Chondrocyte (in vitro differentiated cells): ENCODE data around the gene G3BP1. TPM values are rescaled to one million over a fixed set of nuclear protein-coding genes. Genes with fewer than 3 reads are reported as not detected.

Experiments
- DNase-seq: peaks from one replicate; pipeline ENCODE4 v3.0.0; 2021; ENCODE audit warnings: mixed read lengths, low spot score
- H3K27ac Mint-ChIP-seq: one replicate; pipeline ENCODE4 v1.8.0; 2021; ENCODE audit warnings: mild to moderate bottlenecking, moderate library complexity, mixed read lengths; ENCODE audit not compliant: unreplicated experiment
- H3K27me3 Mint-ChIP-seq: 2 replicates; pipeline ENCODE4 v1.8.0; 2021; ENCODE audit warnings: low read depth, mixed read lengths
- H3K36me3 Mint-ChIP-seq: 2 replicates; pipeline ENCODE4 v1.8.0; 2021; ENCODE audit warnings: low read depth, mixed read lengths
- H3K4me1 Mint-ChIP-seq: 2 replicates; pipeline ENCODE4 v1.8.0; 2021; ENCODE audit warnings: low read depth, mild to moderate bottlenecking, mixed read lengths
- H3K4me3 Mint-ChIP-seq: one replicate; pipeline ENCODE4 v1.8.0; 2021; ENCODE audit warnings: mild to moderate bottlenecking, moderate library complexity, mixed read lengths; ENCODE audit not compliant: unreplicated experiment
- H3K9me3 Mint-ChIP-seq: 2 replicates; pipeline ENCODE4 v1.8.0; 2021; ENCODE audit warnings: low read depth, mixed read lengths
- CTCF ChIP-seq: fragments of 200-600 bp; sonication (generic); IDR thresholded peaks from 2 replicates; pipeline ENCODE4 v1.5.0; 2021; ENCODE audit warnings: antibody characterized with exemption, mild to moderate bottlenecking, moderate library complexity
- total RNA-seq: library from RNA; stranded (reverse); gene quantifications from 3 replicates; pipeline ENCODE4 v1.2.1, GENCODE V29; 2021

The G3BP1 gene
- total RNA-seq, 1 donor from 2014 or later, result 181 TPM

GRCh38 chr5:151733358-151734063, 38.2 kb upstream of the G3BP1 start:
- Mint-ChIP-seq H3K36me3 (peaks cover 7% of the 10 kb centered on the region), H3K4me3 (no peak overlapping the region), H3K27ac (no peak overlapping the region), H3K27me3 (no peaks in the 10 kb centered on the region), H3K9me3 (peaks cover 10% of the 10 kb centered on the region), H3K4me1 (peaks cover 17% of the 10 kb centered on the region)
- no peak for DNase-seq
- no peak for TF ChIP-seq CTCF

- TF ChIP-seq CTCF, result no peak
- DNase-seq, result no peak
- no peaks in the 10 kb centered on the region for H3K27me3 Mint-ChIP-seq
- H3K36me3 Mint-ChIP-seq, result peaks cover 7% of the 10 kb centered on the region
- no peak overlapping the region for H3K27ac Mint-ChIP-seq
- peaks cover 10% of the 10 kb centered on the region for H3K9me3 Mint-ChIP-seq
- peaks cover 22% of the 10 kb centered on the region for H3K4me1 Mint-ChIP-seq
- H3K4me3 Mint-ChIP-seq, result no peak overlapping the region
These were observed 37.7 kb upstream of the G3BP1 start for GRCh38 chr5:151734064-151734408.

- no peak for DNase-seq
- no peak overlapping the region for H3K27ac Mint-ChIP-seq
- no peak overlapping the region for H3K4me3 Mint-ChIP-seq
- TF ChIP-seq CTCF, result no peak
- no peaks in the 10 kb centered on the region for H3K36me3 Mint-ChIP-seq
- H3K9me3 Mint-ChIP-seq, result no peaks in the 10 kb centered on the region
- peaks cover 27% of the 10 kb centered on the region for H3K4me1 Mint-ChIP-seq
- no peaks in the 10 kb centered on the region for H3K27me3 Mint-ChIP-seq
These were observed 36.1 kb upstream of the G3BP1 start for GRCh38 chr5:151735646-151736045.

GRCh38 chr5:151737431-151737830, 34.3 kb upstream of the G3BP1 start:
- Mint-ChIP-seq H3K27me3 (no peaks in the 10 kb centered on the region), H3K36me3 (no peaks in the 10 kb centered on the region), H3K4me3 (no peak overlapping the region), H3K27ac (no peak overlapping the region), H3K9me3 (no peaks in the 10 kb centered on the region), H3K4me1 (peaks cover 45% of the 10 kb centered on the region)
- no peak for TF ChIP-seq CTCF
- DNase-seq, result no peak

- Mint-ChIP-seq H3K4me1 (peaks cover 51% of the 10 kb centered on the region), H3K27ac (peak overlapping the region; percentile 99), H3K27me3 (no peaks in the 10 kb centered on the region), H3K36me3 (peaks cover 3% of the 10 kb centered on the region), H3K9me3 (no peaks in the 10 kb centered on the region), H3K4me3 (no peak overlapping the region)
- DNase-seq, result no peak
- no peak for TF ChIP-seq CTCF
These were observed 33.5 kb upstream of the G3BP1 start for GRCh38 chr5:151738125-151738848.
